Gastroesophageal sphincter (tissue), 3 donors: ENCODE measurements around the gene SUSD2.

Experiments used
- POLR2A ChIP-seq, 2 donors: fragments of 450-650 bp; IDR thresholded peaks; one replicate each; pipeline ENCODE4 v1.6.1; 2017; ENCODE audit warnings: antibody characterized with exemption in 2 of 2, mild to moderate bottlenecking in 2 of 2, moderate library complexity in 1 of 2
- TF ChIP-seq, protein P1 (sequence below), 4 experiments: fragments of 200-600 bp in 2 of 4; fragments of 450-650 bp in 2 of 4; sonication (generic) in 1 of 4; IDR thresholded peaks; one replicate each; pipeline ENCODE4 v1.5.1; 2017 to 2019; ENCODE audit warnings: antibody characterized with exemption in 4 of 4, mild to moderate bottlenecking in 2 of 4, moderate library complexity in 2 of 4

DNA sequence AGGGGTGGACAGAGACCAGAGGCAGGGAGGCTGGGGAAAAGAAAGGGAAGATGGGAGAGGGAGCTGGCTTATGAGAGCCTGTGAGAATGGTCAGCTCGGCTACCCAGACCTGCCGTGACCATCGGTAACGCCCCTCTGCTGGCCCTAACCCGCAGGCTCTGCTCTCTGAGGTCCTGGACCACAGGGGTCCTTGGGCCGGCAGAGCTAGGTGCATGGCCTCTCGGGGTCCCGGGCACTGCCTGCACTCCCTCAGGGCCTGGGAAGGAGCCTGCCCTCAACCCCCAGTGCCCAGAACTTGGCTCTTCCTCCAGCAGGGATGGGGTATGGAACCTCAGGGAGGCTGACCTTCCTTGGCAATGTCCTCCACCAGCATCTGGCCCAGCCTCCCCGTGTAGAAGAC is 50.4 kb downstream of the SUSD2 start:
- TF ChIP-seq, protein P1, sequence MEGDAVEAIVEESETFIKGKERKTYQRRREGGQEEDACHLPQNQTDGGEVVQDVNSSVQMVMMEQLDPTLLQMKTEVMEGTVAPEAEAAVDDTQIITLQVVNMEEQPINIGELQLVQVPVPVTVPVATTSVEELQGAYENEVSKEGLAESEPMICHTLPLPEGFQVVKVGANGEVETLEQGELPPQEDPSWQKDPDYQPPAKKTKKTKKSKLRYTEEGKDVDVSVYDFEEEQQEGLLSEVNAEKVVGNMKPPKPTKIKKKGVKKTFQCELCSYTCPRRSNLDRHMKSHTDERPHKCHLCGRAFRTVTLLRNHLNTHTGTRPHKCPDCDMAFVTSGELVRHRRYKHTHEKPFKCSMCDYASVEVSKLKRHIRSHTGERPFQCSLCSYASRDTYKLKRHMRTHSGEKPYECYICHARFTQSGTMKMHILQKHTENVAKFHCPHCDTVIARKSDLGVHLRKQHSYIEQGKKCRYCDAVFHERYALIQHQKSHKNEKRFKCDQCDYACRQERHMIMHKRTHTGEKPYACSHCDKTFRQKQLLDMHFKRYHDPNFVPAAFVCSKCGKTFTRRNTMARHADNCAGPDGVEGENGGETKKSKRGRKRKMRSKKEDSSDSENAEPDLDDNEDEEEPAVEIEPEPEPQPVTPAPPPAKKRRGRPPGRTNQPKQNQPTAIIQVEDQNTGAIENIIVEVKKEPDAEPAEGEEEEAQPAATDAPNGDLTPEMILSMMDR (IDR thresholded peaks at IDR 0.05) = no peak
- TF ChIP-seq POLR2A (IDR thresholded peaks at IDR 0.05) = no peak
